DND-41 (cell line): ENCODE data around the gene SLC26A2.
A peak's percentile ranks its signal among the peaks of the same experiment; 100 is the strongest.

ENCODE experiments used
- ATAC-seq: fragments of 200-7000 bp; cut with Tn5 transposase; 3 replicates; pipeline ENCODE4 v1.9.1; 2021; ENCODE audit warnings: low read depth; ENCODE audit not compliant: insufficient read depth
- DNase-seq: peaks from one replicate; pipeline ENCODE4 v3.0.0-alpha.2; 2020
- H2AFZ ChIP-seq: 2 replicates; pipeline ENCODE4 v1.6.0; 2012; ENCODE audit warnings: low read depth, low read length
- H3K27ac ChIP-seq: 2 replicates; pipeline ENCODE4 v1.5.1; 2012; ENCODE audit warnings: low read length, inconsistent platforms
- H3K27me3 ChIP-seq: fragments of 200-600 bp; sonication (generic); 2 replicates; pipeline ENCODE4 v1.6.0; 2012; ENCODE audit warnings: low read length, mild to moderate bottlenecking, inconsistent platforms; ENCODE audit not compliant: insufficient read depth, poor library complexity
- H3K36me3 ChIP-seq: 2 replicates; pipeline ENCODE4 v1.5.1; 2012; ENCODE audit warnings: low read length, inconsistent platforms; ENCODE audit not compliant: insufficient read depth
- H3K4me1 ChIP-seq: 2 replicates; pipeline ENCODE4 v1.5.1; 2012; ENCODE audit warnings: mild to moderate bottlenecking, low read length; ENCODE audit not compliant: insufficient read depth
- H3K4me2 ChIP-seq: 2 replicates; pipeline ENCODE4 v1.6.0; 2012; ENCODE audit warnings: mild to moderate bottlenecking, moderate library complexity, low read length, inconsistent platforms; ENCODE audit not compliant: insufficient read depth
- H3K4me3 ChIP-seq, 2 experiments: fragments of 200-600 bp in 1 of 2; shearing (Covaris generic) in 1 of 2; 2 replicates each; pipeline ENCODE4 v1.5.1; 2012 to 2016; ENCODE audit warnings: inconsistent platforms in 2 of 2, low read length in 2 of 2, mild to moderate bottlenecking in 2 of 2, low read depth in 1 of 2, moderate library complexity in 1 of 2
- H3K79me2 ChIP-seq: 2 replicates; pipeline ENCODE4 v1.6.0; 2012; ENCODE audit warnings: low read length, inconsistent platforms; ENCODE audit not compliant: insufficient read depth
- H3K9ac ChIP-seq: 2 replicates; pipeline ENCODE4 v1.6.0; 2012; ENCODE audit warnings: low read depth, mild to moderate bottlenecking, inconsistent platforms, low read length, moderate library complexity
- H3K9me3 ChIP-seq: 2 replicates; pipeline ENCODE4 v1.5.1; 2012; ENCODE audit warnings: low read length, moderate library complexity, mild to moderate bottlenecking, inconsistent platforms; ENCODE audit not compliant: insufficient read depth, severe bottlenecking
- H4K20me1 ChIP-seq: 2 replicates; pipeline ENCODE4 v1.6.0; 2012; ENCODE audit warnings: low read length; ENCODE audit not compliant: insufficient read depth
- CTCF ChIP-seq: IDR thresholded peaks from 2 replicates; pipeline ENCODE4 v1.5.1; 2012; ENCODE audit warnings: borderline replicate concordance, low read length, moderate library complexity, mild to moderate bottlenecking; ENCODE audit not compliant: poor library complexity, severe bottlenecking; ENCODE audit errors: extremely low read depth
- EZH2 ChIP-seq: IDR thresholded peaks from 3 replicates; pipeline ENCODE4 v1.6.1; 2012; ENCODE audit warnings: borderline replicate concordance, low read depth, mild to moderate bottlenecking, moderate library complexity, low read length, inconsistent platforms; ENCODE audit not compliant: severe bottlenecking

SLC26A2 gene

GRCh38 chr5:149959406-149960236 lies 937 bp upstream of the SLC26A2 start:
- Histone ChIP-seq H3K79me2 (peaks cover 12% of the 10 kb centered on the region), H2AFZ (peak overlapping the region; percentile 88), H3K4me3 (peak overlapping the region; percentile 62 to 70; a peak in 3 of 4 replicates), H3K27ac (peak overlapping the region; percentile 80), H3K4me2 (peak overlapping the region; percentile 92), H3K27me3 (no peaks in the 10 kb centered on the region), H3K4me1 (peaks cover 26% of the 10 kb centered on the region), H3K36me3 (no peaks in the 10 kb centered on the region), H3K9ac (peak overlapping the region; percentile 79), H4K20me1 (no peaks in the 10 kb centered on the region), H3K9me3 (no peaks in the 10 kb centered on the region)
- peak; percentile 28 for DNase-seq
- no peak for ATAC-seq
- no peak for TF ChIP-seq EZH2
- TF ChIP-seq CTCF, result peak; percentile 67

- Histone ChIP-seq H3K27ac (peak overlapping the region; percentile 17), H2AFZ (peak overlapping the region; percentile 84), H3K4me2 (peak overlapping the region; percentile 92), H3K4me1 (peaks cover 26% of the 10 kb centered on the region), H3K9ac (peak overlapping the region; percentile 79), H3K79me2 (peaks cover 12% of the 10 kb centered on the region), H3K27me3 (no peaks in the 10 kb centered on the region), H3K9me3 (no peaks in the 10 kb centered on the region), H4K20me1 (no peaks in the 10 kb centered on the region; the same call in 1 of the 2 replicates), H3K36me3 (no peaks in the 10 kb centered on the region), H3K4me3 (peak overlapping the region; percentile 62 to 70)
- TF ChIP-seq EZH2, result no peak
- TF ChIP-seq CTCF, result no peak
- ATAC-seq (no peak), DNase-seq (no peak)
Observed at GRCh38 chr5:149961186-149961685, 678 bp downstream of the SLC26A2 start.

- Histone ChIP-seq H3K9ac (peak overlapping the region; percentile 79; the same call in 1 of the 2 replicates), H3K4me3 (peak overlapping the region in 1 of 2 experiments; percentile 70; a peak in 2 of 4 replicates), H3K27ac (no peak overlapping the region), H4K20me1 (no peaks in the 10 kb centered on the region; the same call in 1 of the 2 replicates), H3K36me3 (no peaks in the 10 kb centered on the region), H3K4me2 (peak overlapping the region; percentile 92), H3K27me3 (no peaks in the 10 kb centered on the region), H2AFZ (no peak overlapping the region), H3K79me2 (peaks cover 15% of the 10 kb centered on the region), H3K4me1 (peaks cover 26% of the 10 kb centered on the region), H3K9me3 (no peaks in the 10 kb centered on the region)
- TF ChIP-seq CTCF (peak; percentile 36), EZH2 (no peak)
- ATAC-seq (no peak), DNase-seq (no peak)
Observed at GRCh38 chr5:149961957-149962409, 1.4 kb downstream of the SLC26A2 start.
